Activated T-cell treated with anti-CD3 and anti-CD28 coated beads, Interleukin-2, amount 50 U/mL, for 72 hours (primary cell): ENCODE results near the gene ARHGEF2. TPM values are rescaled to one million over a fixed set of nuclear protein-coding genes. Genes with fewer than 3 reads are reported as not detected.

Experiments
- ATAC-seq, 2 donors: fragments of 150-1000 bp; cut with Tn5 transposase; replicated peaks in 1 of 2; 2 replicates each; pipeline ENCODE4 v1.10.0; 2021; ENCODE audit warnings: moderate library complexity in 2 of 2, mild to moderate bottlenecking in 1 of 2
- DNase-seq, 2 donors: peaks; one replicate each; pipeline ENCODE4 v3.0.0; 2021 to 2022; ENCODE audit warnings: mixed read lengths in 1 of 2
- H3K27ac Mint-ChIP-seq: one replicate; pipeline ENCODE4 v1.8.0; 2022; ENCODE audit warnings: mild to moderate bottlenecking, moderate library complexity, mixed read lengths
- H3K27me3 Mint-ChIP-seq: one replicate; pipeline ENCODE4 v1.8.0; 2022; ENCODE audit warnings: low read depth, mixed read lengths
- H3K36me3 Mint-ChIP-seq, 2 donors: one replicate each; pipeline ENCODE4 v1.8.0; 2022; ENCODE audit warnings: mixed read lengths in 2 of 2, mild to moderate bottlenecking in 1 of 2; ENCODE audit not compliant: insufficient read depth in 2 of 2
- H3K4me1 Mint-ChIP-seq: one replicate; pipeline ENCODE4 v1.8.0; 2022; ENCODE audit warnings: low read depth, mixed read lengths
- H3K4me3 Mint-ChIP-seq, 2 donors: one replicate each; pipeline ENCODE4 v1.8.0; 2022; ENCODE audit warnings: mild to moderate bottlenecking in 2 of 2, mixed read lengths in 2 of 2, moderate library complexity in 2 of 2
- H3K9me3 Mint-ChIP-seq, 2 donors: one replicate each; pipeline ENCODE4 v1.8.0; 2022; ENCODE audit warnings: mixed read lengths in 2 of 2
- total RNA-seq, 2 donors: library from RNA; stranded (reverse); gene quantifications; one replicate each; pipeline ENCODE4 v1.2.3, GENCODE V29; 2022

Gene ARHGEF2
- total RNA-seq, 2 donors from 2014 or later, result 152 to 163 TPM

DNA sequence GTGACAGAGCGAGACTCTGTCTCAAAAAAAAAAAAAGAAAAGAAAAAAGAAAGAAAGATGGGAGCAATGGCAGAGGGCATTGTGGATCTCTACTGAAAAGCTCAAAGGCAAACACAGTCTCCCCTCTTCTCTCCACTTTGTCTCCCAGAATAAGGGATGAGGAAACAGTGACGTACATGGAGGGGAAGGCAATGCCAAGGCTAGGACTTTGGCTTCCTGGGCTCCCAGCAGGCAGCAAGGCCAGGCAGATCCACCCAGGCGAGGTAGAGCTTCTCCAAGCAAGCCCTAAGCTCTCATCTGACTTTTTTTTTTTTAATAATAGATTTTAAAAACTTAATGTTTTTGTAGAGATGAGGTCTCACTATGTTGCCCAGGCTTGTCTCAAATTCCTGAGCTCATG, 4.6 kb downstream of the ARHGEF2 start:
- Mint-ChIP-seq H3K4me1 (peaks cover 83% of the 10 kb centered on the region), H3K36me3 (peaks cover 20 to 30% of the 10 kb centered on the region in 2 donors), H3K27ac (peak overlapping the region; percentile 94), H3K27me3 (no peaks in the 10 kb centered on the region), H3K4me3 (peak overlapping the region; percentile 77 to 91), H3K9me3 (no peaks in the 10 kb centered on the region)
- DNase-seq (no peak), ATAC-seq (no peak)

- Mint-ChIP-seq H3K4me1 (peaks cover 98% of the 10 kb centered on the region), H3K27me3 (no peaks in the 10 kb centered on the region)
These were observed 6.2 kb downstream of the ARHGEF2 start for GRCh38 chr1:155971910-155972809.

DNA sequence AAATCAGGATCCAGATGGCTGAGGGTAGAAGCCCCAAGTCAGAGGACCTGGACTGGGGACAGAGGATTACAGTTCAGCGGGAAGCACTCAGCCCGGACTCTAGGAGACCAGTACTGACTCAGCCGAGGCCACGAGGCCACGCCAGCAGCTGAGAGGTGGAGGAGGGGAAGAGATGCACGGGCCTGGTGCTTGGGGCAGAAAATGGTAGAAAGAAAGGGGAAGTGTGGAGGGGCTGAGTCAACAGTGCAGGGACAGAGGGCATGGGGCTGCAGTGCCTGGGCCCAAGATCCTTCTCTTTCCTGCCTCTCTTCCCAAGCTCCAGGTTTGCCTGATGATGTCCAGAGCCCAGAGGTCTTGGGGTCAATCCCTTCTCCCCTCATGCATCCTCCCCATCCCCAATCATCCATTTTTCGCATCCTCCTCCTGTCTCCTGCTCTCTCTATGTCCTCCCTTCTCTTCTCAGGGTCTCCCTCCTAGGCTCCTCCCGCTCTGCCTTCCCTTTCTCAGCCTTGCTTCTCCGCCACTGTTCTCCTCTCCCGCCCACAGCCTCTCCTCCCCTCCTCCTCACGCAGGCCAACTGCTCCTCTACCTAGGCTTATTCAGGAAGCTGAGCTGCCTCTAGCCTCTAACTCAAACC, 7.7 kb downstream of the ARHGEF2 start:
- peak overlapping the region; percentile 82 for H3K27ac Mint-ChIP-seq
- peaks cover 95% of the 10 kb centered on the region for H3K4me1 Mint-ChIP-seq
- H3K9me3 Mint-ChIP-seq, result no peaks in the 10 kb centered on the region
- DNase-seq (peak; percentile 47 to 50), ATAC-seq (peak; percentile 81 to 83)
- H3K4me3 Mint-ChIP-seq, result peak overlapping the region; percentile 67 to 76
- peaks cover 11 to 33% of the 10 kb centered on the region in 2 donors for H3K36me3 Mint-ChIP-seq
- H3K27me3 Mint-ChIP-seq, result no peaks in the 10 kb centered on the region

More at GRCh38 chr1:155971910-155972809, 6.2 kb downstream of the ARHGEF2 start:
- ATAC-seq (no peak), DNase-seq (no peak)
- peak overlapping the region; percentile 94 for H3K27ac Mint-ChIP-seq
- peak overlapping the region; percentile 66 to 77 for H3K4me3 Mint-ChIP-seq
- peaks cover 17 to 33% of the 10 kb centered on the region in 2 donors for H3K36me3 Mint-ChIP-seq
- H3K9me3 Mint-ChIP-seq, result no peaks in the 10 kb centered on the region

DNA sequence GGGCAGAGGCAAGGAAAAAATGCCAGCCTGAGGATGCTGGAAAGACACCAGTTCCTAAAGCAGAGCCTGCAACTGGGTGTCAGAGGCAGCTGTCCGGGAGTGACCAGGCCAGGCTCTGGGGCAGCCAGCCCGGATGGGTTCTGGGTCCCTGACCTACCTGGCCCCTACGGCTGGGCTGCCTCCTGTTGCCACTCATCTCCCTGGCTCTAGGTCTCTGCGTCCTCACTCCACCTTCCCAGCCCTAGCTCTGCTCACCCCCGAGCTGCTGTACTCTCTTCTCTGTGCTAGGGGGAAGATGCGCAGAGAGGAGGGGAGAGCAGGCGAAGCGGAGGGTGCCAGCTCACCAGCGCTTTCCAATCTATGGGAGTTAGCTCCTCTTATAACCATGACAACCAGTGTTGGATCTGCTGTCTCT, 9.0 kb downstream of the ARHGEF2 start:
- peaks cover 83% of the 10 kb centered on the region for H3K4me1 Mint-ChIP-seq
- DNase-seq, result no peak
- peak overlapping the region; percentile 97 for H3K27ac Mint-ChIP-seq
- peaks cover 10 to 40% of the 10 kb centered on the region in 2 donors for H3K36me3 Mint-ChIP-seq
- H3K27me3 Mint-ChIP-seq, result no peaks in the 10 kb centered on the region
- H3K9me3 Mint-ChIP-seq, result no peaks in the 10 kb centered on the region
- ATAC-seq, result no peak
- H3K4me3 Mint-ChIP-seq, result peak overlapping the region; percentile 67 to 76

- no peaks in the 10 kb centered on the region for H3K9me3 Mint-ChIP-seq
- peak overlapping the region; percentile 97 for H3K27ac Mint-ChIP-seq
- no peaks in the 10 kb centered on the region for H3K27me3 Mint-ChIP-seq
- peaks cover 10 to 40% of the 10 kb centered on the region in 2 donors for H3K36me3 Mint-ChIP-seq
- peaks cover 77% of the 10 kb centered on the region for H3K4me1 Mint-ChIP-seq
- DNase-seq (no peak), ATAC-seq (no peak)
- peak overlapping the region; percentile 23 to 52 for H3K4me3 Mint-ChIP-seq
These were observed 9.7 kb downstream of the ARHGEF2 start for GRCh38 chr1:155968670-155969069.

DNA sequence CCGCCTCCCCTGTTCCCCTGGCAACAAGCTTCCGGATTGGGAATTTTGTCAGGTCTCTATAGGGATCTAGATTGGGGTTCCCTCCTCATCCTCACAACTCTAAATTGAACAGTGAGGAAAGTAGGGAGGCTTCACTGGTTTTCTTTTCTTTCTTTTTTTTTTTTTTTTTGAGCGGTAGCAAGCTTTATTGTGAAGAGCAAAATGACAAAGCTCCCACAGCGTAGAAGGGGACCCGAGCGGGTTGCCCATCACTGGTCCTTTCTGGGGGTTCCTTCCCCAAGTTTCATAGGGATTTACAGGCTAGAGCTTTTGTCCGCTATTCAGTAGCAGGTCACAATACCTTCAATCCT, 10.3 kb downstream of the ARHGEF2 start:
- no peak for DNase-seq
- H3K4me1 Mint-ChIP-seq, result peaks cover 70% of the 10 kb centered on the region
- H3K27ac Mint-ChIP-seq, result peak overlapping the region; percentile 97
- H3K4me3 Mint-ChIP-seq, result peak overlapping the region; percentile 23 to 52
- H3K9me3 Mint-ChIP-seq, result no peaks in the 10 kb centered on the region
- peaks cover 10 to 36% of the 10 kb centered on the region in 2 donors for H3K36me3 Mint-ChIP-seq
- H3K27me3 Mint-ChIP-seq, result no peaks in the 10 kb centered on the region
- no peak for ATAC-seq

- ATAC-seq (no peak), DNase-seq (no peak)
- peak overlapping the region; percentile 97 for H3K27ac Mint-ChIP-seq
- peaks cover 13 to 35% of the 10 kb centered on the region in 2 donors for H3K36me3 Mint-ChIP-seq
- H3K4me1 Mint-ChIP-seq, result peaks cover 65% of the 10 kb centered on the region
- H3K27me3 Mint-ChIP-seq, result no peaks in the 10 kb centered on the region
- peak overlapping the region; percentile 23 to 49 for H3K4me3 Mint-ChIP-seq
- H3K9me3 Mint-ChIP-seq, result no peaks in the 10 kb centered on the region
These were observed 10.9 kb downstream of the ARHGEF2 start for GRCh38 chr1:155967341-155968050.

DNA sequence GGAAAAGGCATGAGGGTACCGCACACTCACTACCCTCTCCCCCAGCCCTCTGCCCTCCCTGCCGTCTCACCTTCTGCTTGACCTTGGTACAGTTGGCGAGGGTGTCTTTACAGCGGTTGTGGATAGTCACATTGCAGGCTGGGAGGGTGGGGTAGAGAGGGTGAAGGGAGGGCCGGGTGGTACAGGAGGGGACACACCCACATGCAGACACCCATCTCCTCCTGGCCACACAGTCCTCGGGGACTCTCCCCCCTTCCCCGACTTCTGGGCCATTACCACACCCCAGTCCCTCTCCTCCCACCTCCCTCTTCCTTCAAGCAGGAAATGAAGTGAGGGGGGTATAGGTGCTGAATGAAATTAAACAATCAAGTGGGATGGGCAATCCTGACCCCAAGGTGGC, 11.6 kb downstream of the ARHGEF2 start:
- H3K27me3 Mint-ChIP-seq, result no peaks in the 10 kb centered on the region
- H3K4me1 Mint-ChIP-seq, result peaks cover 62% of the 10 kb centered on the region
- ATAC-seq, result no peak
- peak overlapping the region; percentile 97 for H3K27ac Mint-ChIP-seq
- no peak for DNase-seq
- H3K9me3 Mint-ChIP-seq, result no peaks in the 10 kb centered on the region
- H3K36me3 Mint-ChIP-seq, result peaks cover 13 to 40% of the 10 kb centered on the region in 2 donors
- no peak overlapping the region for H3K4me3 Mint-ChIP-seq

DNA sequence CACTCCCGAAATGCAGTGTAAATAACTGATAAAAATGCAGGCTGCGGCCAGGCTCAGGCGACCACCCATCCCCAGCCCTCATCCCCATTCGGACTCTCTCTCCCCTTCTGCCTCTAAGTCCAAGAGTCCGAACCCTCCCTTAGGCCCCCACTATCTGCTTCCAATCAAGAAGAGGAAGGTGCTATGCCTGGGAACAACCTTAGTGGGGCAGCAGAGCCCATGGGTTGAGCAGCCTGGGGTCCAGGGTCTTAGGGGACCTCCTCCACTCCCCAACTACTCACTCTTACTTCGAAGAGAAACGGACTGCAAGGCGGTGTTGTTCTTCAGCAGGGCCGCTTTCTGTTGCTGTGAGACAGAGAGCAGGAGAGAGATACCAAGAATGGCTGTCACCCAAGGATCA, 12.2 kb downstream of the ARHGEF2 start:
- H3K27ac Mint-ChIP-seq, result peak overlapping the region; percentile 61
- peaks cover 58% of the 10 kb centered on the region for H3K4me1 Mint-ChIP-seq
- DNase-seq (no peak), ATAC-seq (no peak)
- peaks cover 13 to 41% of the 10 kb centered on the region in 2 donors for H3K36me3 Mint-ChIP-seq
- H3K27me3 Mint-ChIP-seq, result no peaks in the 10 kb centered on the region
- H3K4me3 Mint-ChIP-seq, result no peak overlapping the region
- no peaks in the 10 kb centered on the region for H3K9me3 Mint-ChIP-seq

GRCh38 chr1:155964193-155964592, 14.2 kb downstream of the ARHGEF2 start:
- Mint-ChIP-seq H3K27me3 (no peaks in the 10 kb centered on the region), H3K4me3 (no peak overlapping the region), H3K36me3 (peaks cover 12 to 45% of the 10 kb centered on the region in 2 donors), H3K4me1 (peaks cover 39% of the 10 kb centered on the region), H3K27ac (no peak overlapping the region), H3K9me3 (no peaks in the 10 kb centered on the region)
- ATAC-seq (no peak), DNase-seq (no peak)

GRCh38 chr1:155962599-155963211, 15.6 kb downstream of the ARHGEF2 start:
- H3K27ac Mint-ChIP-seq, result no peak overlapping the region
- ATAC-seq (no peak), DNase-seq (no peak)
- H3K27me3 Mint-ChIP-seq, result no peaks in the 10 kb centered on the region
- H3K9me3 Mint-ChIP-seq, result no peaks in the 10 kb centered on the region
- peaks cover 7 to 35% of the 10 kb centered on the region in 2 donors for H3K36me3 Mint-ChIP-seq
- no peak overlapping the region for H3K4me3 Mint-ChIP-seq
- peaks cover 24% of the 10 kb centered on the region for H3K4me1 Mint-ChIP-seq

DNA sequence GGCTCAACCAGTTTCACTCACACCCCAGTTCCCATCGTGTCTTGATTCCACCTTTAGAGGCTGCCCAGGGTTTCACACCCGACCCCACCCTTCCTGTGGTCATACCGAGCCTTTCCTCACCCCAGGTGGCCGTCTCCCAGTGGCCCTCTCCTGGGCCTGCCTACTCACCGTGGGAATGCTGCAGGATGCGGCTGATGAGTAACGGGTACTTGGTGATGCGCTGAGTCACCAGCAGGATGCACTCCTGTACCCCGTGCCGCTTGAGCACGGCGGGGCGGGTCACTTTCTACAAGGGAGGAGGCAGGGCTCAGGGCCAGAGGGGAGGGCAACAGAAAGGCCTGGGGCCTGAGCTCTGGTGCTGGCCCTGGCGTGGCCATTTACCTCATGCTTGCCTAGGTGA, 16.4 kb downstream of the ARHGEF2 start:
- Mint-ChIP-seq H3K4me1 (peaks cover 16% of the 10 kb centered on the region), H3K27ac (peak overlapping the region; percentile 48), H3K27me3 (no peaks in the 10 kb centered on the region), H3K4me3 (no peak overlapping the region), H3K9me3 (no peaks in the 10 kb centered on the region), H3K36me3 (peaks cover 7 to 41% of the 10 kb centered on the region in 2 donors)
- no peak for DNase-seq
- ATAC-seq, result peak in 1 of 2 donors; percentile 54
